Lung (tissue), 12 donors: ENCODE measurements around the gene KCNC3. TPM values are rescaled to one million over a fixed set of nuclear protein-coding genes. Genes with fewer than 3 reads are reported as not detected.
"Not testable (repeated sequence)": the region's sequence is repeated elsewhere in the genome, so short reads cannot be mapped to it uniquely, and the experiment has no call there.

Experiments used
- ATAC-seq: fragments of 200-7000 bp; cut with Tn5 transposase; one replicate; pipeline ENCODE4 v1.9.1; 2020; ENCODE audit warnings: moderate number of reproducible peaks; ENCODE audit not compliant: insufficient read depth, low FRiP score
- DNase-seq, 3 donors: peaks; one replicate each; pipeline ENCODE4 v3.0.0-alpha.2; 2013 to 2017
- H3K27ac ChIP-seq, 2 donors: one replicate each; pipeline ENCODE4 v1.5.1; 2013; ENCODE audit warnings: mild to moderate bottlenecking in 2 of 2, moderate library complexity in 2 of 2, control low read depth in 1 of 2, inconsistent platforms in 1 of 2, low read depth in 1 of 2, low read length in 1 of 2
- H3K27me3 ChIP-seq, 3 donors: one replicate each; pipeline ENCODE4 v1.5.1; 2013; ENCODE audit warnings: low read length in 2 of 3; ENCODE audit not compliant: control insufficient read depth in 3 of 3, insufficient read depth in 3 of 3
- H3K36me3 ChIP-seq, 4 donors: one replicate each; pipeline ENCODE4 v1.5.1; 2013; ENCODE audit warnings: low read length in 4 of 4, mild to moderate bottlenecking in 1 of 4, moderate library complexity in 1 of 4; ENCODE audit not compliant: control insufficient read depth in 4 of 4, insufficient read depth in 4 of 4
- H3K4me1 ChIP-seq, 5 donors: one replicate each; pipeline ENCODE4 v1.5.1; 2013; ENCODE audit warnings: low read length in 5 of 5, mild to moderate bottlenecking in 2 of 5, moderate library complexity in 1 of 5; ENCODE audit not compliant: control insufficient read depth in 5 of 5, insufficient read depth in 5 of 5
- H3K4me3 ChIP-seq: one replicate; pipeline ENCODE4 v1.5.1; 2013; ENCODE audit warnings: mild to moderate bottlenecking, control low read depth, moderate library complexity
- H3K9ac ChIP-seq, 2 donors: one replicate each; pipeline ENCODE4 v1.5.1; 2013; ENCODE audit warnings: low read length in 2 of 2, control low read depth in 1 of 2; ENCODE audit not compliant: insufficient read depth in 1 of 2
- H3K9me3 ChIP-seq, 4 donors: one replicate each; pipeline ENCODE4 v1.5.1; 2013; ENCODE audit warnings: low read length in 3 of 4, mild to moderate bottlenecking in 1 of 4, moderate library complexity in 1 of 4; ENCODE audit not compliant: control insufficient read depth in 4 of 4, insufficient read depth in 3 of 4
- CTCF ChIP-seq: IDR thresholded peaks from 2 replicates; pipeline ENCODE4 v1.5.1; 2012; ENCODE audit warnings: mild to moderate bottlenecking; ENCODE audit errors: control extremely low read depth, extremely low read depth
- whole genome bisulfite sequencing, 2 donors: extraction: QIAGEN DNeasy Blood & Tissue Kit; methylation state at CpG; one replicate each; pipeline ENCODE4 v1.1.7; 2013; 5-methylcytosine and 5-hydroxymethylcytosine counted together
- polyA plus RNA-seq, 2 donors: library from polyadenylated mRNA; stranded (reverse); fragments of 200-250 nt; gene quantifications; one replicate each; pipeline ENCODE4 v1.2.1, GENCODE V29; 2013
- total RNA-seq, 2 donors: library from RNA; depleted of rRNA in 1 of 2; stranded (reverse); fragments of >200 nt in 1 of 2; gene quantifications; one replicate each; pipeline ENCODE4 v1.2.1, GENCODE V29; 2014 to 2021
- donor health status: control.
- donor health status: control.
- donor health status: Bipolar disorder and iron deficiency.
- donor health status: healthy.
- donor health status: DM: yes; HTN: yes; CAD: no.

The KCNC3 gene
- total and polyA plus RNA-seq, 4 donors = 2.6 to 13.2 (median 5.2) TPM

- Histone ChIP-seq H3K9me3 (no peaks in the 10 kb centered on the region), H3K36me3 (peaks cover 0 to 2% (median 0%) of the 10 kb centered on the region in 4 donors), H3K4me3 (no peak overlapping the region), H3K9ac (no peak overlapping the region), H3K4me1 (peaks cover 0 to 3% (median 2%) of the 10 kb centered on the region in 5 donors), H3K27ac (no peak overlapping the region), H3K27me3 (no peaks in the 10 kb centered on the region)
- TF ChIP-seq CTCF = no peak
- ATAC-seq = no peak
- DNase-seq = no peak
- WGBS, 2 donors = 37 to 38% methylated on average over 13 of the region's 13 CpGs
Measured at GRCh38 chr19:50356691-50357177, 27.6 kb upstream of the KCNC3 start.

- not testable (repeated sequence) for DNase-seq, H3K9me3 ChIP-seq, H3K4me3 ChIP-seq, H3K4me1 ChIP-seq, H3K9ac ChIP-seq, H3K36me3 ChIP-seq, H3K27me3 ChIP-seq, H3K27ac ChIP-seq, ATAC-seq
- 83 to 94% methylated on average over 7 of the region's 7 CpGs for WGBS, 2 donors
Measured at GRCh38 chr19:50353487-50353880, 24.3 kb upstream of the KCNC3 start.

GRCh38 chr19:50352242-50352641 lies 23.1 kb upstream of the KCNC3 start:
- peaks cover 0 to 6% (median 0%) of the 10 kb centered on the region in 5 donors for H3K4me1 ChIP-seq
- no peaks in the 10 kb centered on the region for H3K36me3 ChIP-seq

More at GRCh38 chr19:50352242-50352641, 23.1 kb upstream of the KCNC3 start:
- H3K27me3 ChIP-seq = no peaks in the 10 kb centered on the region
- no peak for ATAC-seq
- WGBS, 2 donors = 69 to 77% methylated on average over 3 to 4 of the region's 4 CpGs
- H3K27ac ChIP-seq = no peak overlapping the region
- TF ChIP-seq CTCF = no peak
- H3K4me3 ChIP-seq = no peak overlapping the region
- no peaks in the 10 kb centered on the region for H3K9me3 ChIP-seq
- H3K9ac ChIP-seq = no peak overlapping the region
- DNase-seq = no peak
